K562 (cell line): ENCODE measurements around the gene CDYL. TPM values are rescaled to one million over a fixed set of nuclear protein-coding genes. Genes with fewer than 3 reads are reported as not detected.

Source experiments
- ARID1B ChIP-seq: fragments of 450-650 bp; IDR thresholded peaks from 2 replicates; pipeline ENCODE4 v1.6.1; 2016; ENCODE audit warnings: antibody characterized with exemption, mild to moderate bottlenecking, inconsistent platforms
- ARID4B ChIP-seq: sonication (generic); formaldehyde crosslinking; IDR thresholded peaks from 2 replicates; pipeline ENCODE4 v1.8.0; 2022; ENCODE audit warnings: mild to moderate bottlenecking, missing genetic modification reagents
- CREB5 ChIP-seq: fragments of 250-450 bp; sonication (Bioruptor Pico); IDR thresholded peaks from 2 replicates; pipeline ENCODE4 v1.5.0; 2020; ENCODE audit warnings: mild to moderate bottlenecking
- DDX20 ChIP-seq: fragments of 450-650 bp; IDR thresholded peaks from 2 replicates; pipeline ENCODE4 v1.6.1; 2016; ENCODE audit warnings: missing genetic modification characterization, low read depth, mild to moderate bottlenecking, missing compliant biosample characterization, moderate library complexity
- FOXO4 ChIP-seq: fragments of 450-650 bp; formaldehyde crosslinking; IDR thresholded peaks from 2 replicates; pipeline ENCODE4 v1.4.0; 2020; ENCODE audit warnings: mild to moderate bottlenecking, moderate library complexity
- HMGN3 ChIP-seq: IDR thresholded peaks from 2 replicates; pipeline ENCODE4 v1.6.1; 2011; ENCODE audit warnings: borderline replicate concordance, low read depth, mild to moderate bottlenecking, mixed read lengths, low read length; ENCODE audit not compliant: insufficient read length; ENCODE audit errors: extremely low read depth
- ID3 ChIP-seq, 2 experiments: fragments of 250-450 bp in 1 of 2; fragments of 450-650 bp in 1 of 2; sonication (Bioruptor Pico) in 1 of 2; IDR thresholded peaks; 2 replicates each; pipeline versions ENCODE4 v1.6.1 to v1.8.0; 2016 to 2021; ENCODE audit warnings: mild to moderate bottlenecking in 2 of 2, moderate library complexity in 2 of 2, missing compliant biosample characterization in 1 of 2, missing genetic modification characterization in 1 of 2
- L3MBTL2 ChIP-seq: fragments of 450-650 bp; IDR thresholded peaks from 2 replicates; pipeline ENCODE4 v1.6.1; 2016; ENCODE audit warnings: mild to moderate bottlenecking, moderate library complexity
- MAFG ChIP-seq: fragments of 450-650 bp; conservative IDR thresholded peaks from 2 replicates; pipeline ENCODE4 v1.6.1; 2016; ENCODE audit warnings: missing genetic modification characterization, missing compliant biosample characterization
- MECOM ChIP-seq: fragments of 250-450 bp; sonication (Bioruptor Pico); IDR thresholded peaks from 2 replicates; pipeline ENCODE4 v1.8.0; 2022; ENCODE audit warnings: inconsistent platforms
- MNT ChIP-seq, 2 experiments: fragments of 450-650 bp; conservative IDR thresholded peaks; 2 replicates each; pipeline ENCODE4 v1.6.1; 2017; ENCODE audit warnings: mild to moderate bottlenecking in 2 of 2, moderate library complexity in 2 of 2
- MTA1 ChIP-seq: fragments of 450-650 bp; IDR thresholded peaks from 2 replicates; pipeline ENCODE4 v1.6.1; 2017; ENCODE audit warnings: borderline replicate concordance
- MTA2 ChIP-seq: fragments of 450-650 bp; IDR thresholded peaks from 2 replicates; pipeline ENCODE4 v1.6.1; 2016; ENCODE audit warnings: low read depth
- NFYB ChIP-seq: IDR thresholded peaks from 2 replicates; pipeline ENCODE4 v1.6.1; 2011; ENCODE audit warnings: mild to moderate bottlenecking, moderate library complexity; ENCODE audit not compliant: insufficient read length; ENCODE audit errors: extremely low read depth
- PYGO2 ChIP-seq: fragments of 450-650 bp; IDR thresholded peaks from 2 replicates; pipeline ENCODE4 v1.6.1; 2016; ENCODE audit warnings: mild to moderate bottlenecking, missing genetic modification characterization, moderate library complexity, missing compliant biosample characterization
- RB1 ChIP-seq: fragments of 450-650 bp; IDR thresholded peaks from 2 replicates; pipeline ENCODE4 v1.6.1; 2017; ENCODE audit warnings: low read depth, mild to moderate bottlenecking
- ZNF589 ChIP-seq: fragments of 200-800 bp; sonication (Bioruptor generic); IDR thresholded peaks from 2 replicates; pipeline ENCODE4 v1.6.1; 2016; ENCODE audit warnings: low read depth, missing genetic modification characterization, missing compliant biosample characterization
- polyA plus RNA-seq, 8 experiments: library from polyadenylated mRNA; depleted of rRNA in 4 of 8; stranded (reverse) in 5 of 8; unstranded in 3 of 8; fragments of >200 nt; fragmentation: Nextera tagmentation in 2 of 8; fragmentation: Illumina TruSeq in 1 of 8; extraction: Ambion mirVana in 2 of 8; extraction: Trizol in 1 of 8; gene quantifications; 2 replicates each; pipeline versions ENCODE4 v1.2.1 to v1.2.3, GENCODE V29; 2011 to 2014; ENCODE audit warnings: inconsistent platforms in 1 of 8, missing spikeins in 1 of 8
- total RNA-seq, 7 experiments: library from RNA; depleted of rRNA in 6 of 7; stranded (reverse); fragments of >200 nt in 6 of 7; fragmentation: Illumina TruSeq in 2 of 7; extraction: Trizol in 2 of 7; gene quantifications; 2 replicates each; pipeline versions ENCODE4 v1.2.1 to v1.2.3, GENCODE V29; 2011 to 2021; ENCODE audit warnings: low replicate concordance in 1 of 7

The CDYL gene
- total and polyA plus RNA-seq, 9 of the 15 experiments (the other 6 are each of a cell fraction or from before 2014, with no cell fraction given), result 8.1 to 45.8 (median 40.8) TPM

- TF ChIP-seq MNT (conservative IDR thresholded peaks at IDR 0.05) (0 out of 4 replicates have a peak, but pooled peaks of 1 of the 2 experiments have one; percentile 9), MTA2 (no peak), NFYB (no peak), MAFG (tag) (no peak), PYGO2 (tag) (no peak), ARID4B (CRISPR knock-in tag) (no peak), HMGN3 (no peak), FOXO4 (CRISPR knock-in tag) (no peak), L3MBTL2 (0 out of 2 replicates have a peak, but pooled peaks have one; percentile 28), ARID1B (no peak), DDX20 (no peak), RB1 (no peak; the same call in 1 of the 2 replicates), MECOM (CRISPR knock-in tag) (no peak), ID3 (CRISPR knock-in tag; IDR thresholded peaks at IDR 0.05) (no peak), ID3 (tag; IDR thresholded peaks at IDR 0.05) (no peak), ZNF589 (CRISPR knock-in tag) (no peak), CREB5 (CRISPR knock-in tag) (no peak), MTA1 (no peak; the same call in none of the 2 replicates)
Measured at GRCh38 chr6:4776493-4777393, 539 bp downstream of the CDYL start (continued).
